ENCODE measurements around the gene XXYLT1.

- TF ChIP-seq CTCF (IDR thresholded peaks at IDR 0.05): no peak
- no peak for TF ChIP-seq POLR2A (IDR thresholded peaks at IDR 0.05)
Measured at GRCh38 chr3:195038161-195038560, 232.8 kb downstream of the XXYLT1 start.
